Measurements from ENCODE around the gene GLG1. TPM values are rescaled to one million over a fixed set of nuclear protein-coding genes. Genes with fewer than 3 reads are reported as not detected.

Gene GLG1
- total and polyA plus RNA-seq, 2 donors (not counting 3 experiments of a cell fraction or from before 2014, with no cell fraction given), result 86.3 to 165 TPM

- H3K9me1 ChIP-seq (replicated peaks; ENCODE audit: control insufficient read depth, extremely low read depth, insufficient read depth, low read length), result no peaks in the 10 kb centered on the region
- BruUV-seq (replicated peaks), result no TSS peak
- H3K4me2 ChIP-seq (ENCODE audit: insufficient read depth, low read length), result no peak overlapping the region
- POLR2A ChIA-PET, result no interaction called here
- no peaks in the 10 kb centered on the region for H3K27me3 ChIP-seq (ENCODE audit: control insufficient read depth in 2 of 2, insufficient read depth in 2 of 2, low read length in 2 of 2)
- DNase-seq (ENCODE audit: low read depth, low spot score) (no peak), FAIRE-seq (no peak)
- intact Hi-C loops (cut with micrococcal nuclease), result no loop called here
- no peak overlapping the region for H3K4me3 ChIP-seq (replicated peaks in 1 of 3; ENCODE audit: insufficient read depth in 1 of 3, low read depth in 1 of 3, low read length in 3 of 3)
- H4K20me1 ChIP-seq (replicated peaks; ENCODE audit: control insufficient read depth, extremely low read depth, insufficient read depth, low read length), result peaks cover 10% of the 10 kb centered on the region
- no peaks in the 10 kb centered on the region for H3K36me3 ChIP-seq (ENCODE audit: control insufficient read depth in 2 of 2, extremely low read depth in 1 of 2, insufficient read depth in 2 of 2, low read length in 2 of 2)
- H3K4me1 ChIP-seq (ENCODE audit: control insufficient read depth, extremely low read depth, insufficient read depth, low read length), result no peaks in the 10 kb centered on the region
- CTCF ChIA-PET, result interaction anchor here (1.4 kb wide), 1 partner anchor 9 kb away, joined by 5 read pairs; no protein-coding TSS in a partner anchor
- H3K79me2 ChIP-seq (ENCODE audit: control insufficient read depth, insufficient read depth, low read length), result peaks cover 71% of the 10 kb centered on the region
- dilution Hi-C loops (cut with MboI; ENCODE audit: extremely low pct_ligation_motif_present, low sequenced_read_pairs), result no loop called here
- no peak overlapping the region for H3K27ac ChIP-seq (ENCODE audit: insufficient read depth, low read depth, low read length)
- H3K9ac ChIP-seq (replicated peaks; ENCODE audit: extremely low read depth, insufficient read depth, low read length), result no peak overlapping the region
- TF ChIP-seq CTCF (IDR thresholded peaks at IDR 0.05; ENCODE audit: extremely low read depth in 1 of 2, insufficient read depth in 1 of 2, low read depth in 1 of 2, low read length in 2 of 2) (no peak), POLR2A (IDR thresholded peaks at IDR 0.05; ENCODE audit: low read depth, low read length) (no peak), FOS (IDR thresholded peaks at IDR 0.05; ENCODE audit: borderline replicate concordance, insufficient read depth, low read length) (no peak), GATA2 (IDR thresholded peaks at IDR 0.05; ENCODE audit: insufficient read depth, insufficient read length, low read depth, low read length) (no peak), POLR2AphosphoS5 (IDR thresholded peaks at IDR 0.05; ENCODE audit: insufficient read depth, low read depth, low read length) (no peak), EZH2 (IDR thresholded peaks at IDR 0.05; ENCODE audit: borderline replicate concordance, low read depth, low read length, severe bottlenecking) (no peak), JUN (IDR thresholded peaks at IDR 0.05; ENCODE audit: borderline replicate concordance, insufficient read depth, insufficient read length, low read depth) (no peak), MYC (IDR thresholded peaks at IDR 0.05; ENCODE audit: low read depth, low read length) (no peak)
- TF ChIP-seq, protein P1, sequence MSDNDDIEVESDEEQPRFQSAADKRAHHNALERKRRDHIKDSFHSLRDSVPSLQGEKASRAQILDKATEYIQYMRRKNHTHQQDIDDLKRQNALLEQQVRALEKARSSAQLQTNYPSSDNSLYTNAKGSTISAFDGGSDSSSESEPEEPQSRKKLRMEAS (IDR thresholded peaks at IDR 0.05; ENCODE audit: insufficient read depth, insufficient read length), result no peak
- no peaks in the 10 kb centered on the region for H3K9me3 ChIP-seq (replicated peaks; ENCODE audit: control insufficient read depth, insufficient read depth, low read length)
- H2AFZ ChIP-seq (ENCODE audit: low read depth, low read length), result no peak overlapping the region
Observed at GRCh38 chr16:74570412-74571301, 36.3 kb downstream of the GLG1 start.

Data from endothelial cell of umbilical vein (primary cell).